Dermis blood vessel endothelial cell (primary cell): ENCODE data around the gene NELFE. TPM values are rescaled to one million over a fixed set of nuclear protein-coding genes. Genes with fewer than 3 reads are reported as not detected.

Experiments used
- DNase-seq: peaks from one replicate; pipeline ENCODE4 v3.0.0; 2010
- total RNA-seq: library from RNA; depleted of rRNA; stranded (reverse); fragments of >200 nt; gene quantifications from 2 replicates; pipeline ENCODE4 v1.2.3, GENCODE V29; 2014

NELFE gene
- total RNA-seq, 1 donor from 2014 or later: 111 TPM

GRCh38 chr6:31972709-31973350 lies 14.1 kb upstream of the NELFE start:
- DNase-seq: peak; percentile 49

- DNase-seq: peak; percentile 99
Observed at GRCh38 chr6:31971993-31972708, 13.4 kb upstream of the NELFE start, which contains the start of gene DXO. Gene DXO (minus strand): TSS chr6:31972138. CDS start chr6:31971675, 463 bp downstream.

- DNase-seq: no peak
Observed at GRCh38 chr6:31971279-31971992, 12.7 kb upstream of the NELFE start.

GRCh38 chr6:31970604-31971271 lies 12.0 kb upstream of the NELFE start:
- DNase-seq: no peak

GRCh38 chr6:31969712-31970603 lies 11.2 kb upstream of the NELFE start:
- no peak for DNase-seq

- DNase-seq: no peak
Observed at GRCh38 chr6:31968791-31969711, 10.3 kb upstream of the NELFE start.

- no peak for DNase-seq
Observed at GRCh38 chr6:31968326-31968725, 9.6 kb upstream of the NELFE start.

GRCh38 chr6:31967926-31968320 lies 9.2 kb upstream of the NELFE start:
- DNase-seq: no peak

GRCh38 chr6:31966997-31967925 lies 8.5 kb upstream of the NELFE start:
- DNase-seq: no peak

- DNase-seq: no peak
Observed at GRCh38 chr6:31966506-31966905, 7.7 kb upstream of the NELFE start.

GRCh38 chr6:31965700-31966099 lies 6.9 kb upstream of the NELFE start:
- no peak for DNase-seq

GRCh38 chr6:31963921-31964320 lies 5.2 kb upstream of the NELFE start:
- no peak for DNase-seq

- no peak for DNase-seq
Observed at GRCh38 chr6:31961616-31962015, 2.8 kb upstream of the NELFE start.

GRCh38 chr6:31958412-31958740 lies 395 bp downstream of the NELFE start:
- no peak for DNase-seq

- no peak for DNase-seq
Observed at GRCh38 chr6:31956796-31957195, 2.0 kb downstream of the NELFE start.

GRCh38 chr6:31954511-31954910 lies 4.3 kb downstream of the NELFE start:
- DNase-seq: no peak

- no peak for DNase-seq
Observed at GRCh38 chr6:31952890-31953289, 5.9 kb downstream of the NELFE start.

GRCh38 chr6:31952140-31952805 lies 6.5 kb downstream of the NELFE start:
- peak; percentile 81 for DNase-seq

GRCh38 chr6:31949926-31950548 lies 8.7 kb downstream of the NELFE start:
- DNase-seq: no peak
